ENCODE data around the gene ARID1A.

DNA sequence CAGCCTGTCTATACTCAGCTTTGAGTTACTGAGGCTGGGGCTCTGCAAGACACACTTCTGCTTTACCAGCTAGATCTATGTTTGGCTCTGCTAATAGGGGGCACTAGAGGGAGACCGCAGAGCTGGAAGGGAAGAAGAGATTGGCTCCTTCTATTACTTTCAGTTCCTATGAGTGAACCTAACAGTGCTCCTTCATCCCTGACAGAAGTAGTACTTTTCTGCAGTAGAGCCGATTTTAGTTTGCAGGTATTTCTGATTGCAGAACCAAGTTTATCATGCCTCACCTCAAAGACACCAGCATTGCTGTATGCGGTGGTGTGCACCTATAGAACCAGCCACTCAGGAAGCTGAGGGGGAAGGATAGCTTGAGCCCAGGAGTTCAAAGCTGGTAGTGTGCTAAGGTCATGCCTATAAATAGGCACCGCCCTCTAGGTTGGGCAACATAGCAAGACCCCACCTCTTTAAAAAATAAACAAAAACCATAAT lies 125.0 kb downstream of the ARID1A start:
- TF ChIP-seq CTCF (IDR thresholded peaks at IDR 0.05; ENCODE audit: insufficient read depth, low read length, poor library complexity, severe bottlenecking) (peak; percentile 55), EZH2phosphoT487 (conservative IDR thresholded peaks at IDR 0.05; ENCODE audit: low read length) (no peak)
